Islet of Langerhans (tissue), 1 donor: ENCODE results near the gene SLK.

Source experiments
- FAIRE-seq: peaks from one replicate; lab custom pipeline; 2011; peaks lifted over from hg19 to GRCh38; lab: Jason Lieb, UNC

The SLK gene

GRCh38 chr10:104054430-104054829, 87.5 kb downstream of the SLK start:
- FAIRE-seq: no peak

- no peak for FAIRE-seq
Observed at GRCh38 chr10:104056619-104057273, 89.8 kb downstream of the SLK start.

GRCh38 chr10:104057717-104058116, 90.8 kb downstream of the SLK start:
- no peak for FAIRE-seq

GRCh38 chr10:104059364-104059763, 92.4 kb downstream of the SLK start:
- no peak for FAIRE-seq

GRCh38 chr10:104061196-104061595, 94.3 kb downstream of the SLK start:
- no peak for FAIRE-seq

GRCh38 chr10:104065748-104066147, 98.8 kb downstream of the SLK start:
- FAIRE-seq: no peak

- FAIRE-seq: no peak
Observed at GRCh38 chr10:104066945-104067344, 100.0 kb downstream of the SLK start.

- FAIRE-seq: no peak
Observed at GRCh38 chr10:104067525-104067924, 100.6 kb downstream of the SLK start.

GRCh38 chr10:104069613-104070012, 102.7 kb downstream of the SLK start:
- no peak for FAIRE-seq

GRCh38 chr10:104072786-104073185, 105.8 kb downstream of the SLK start:
- FAIRE-seq: no peak

- no peak for FAIRE-seq
Observed at GRCh38 chr10:104074505-104074904, 107.6 kb downstream of the SLK start.

- no peak for FAIRE-seq
Observed at GRCh38 chr10:104076743-104077160, 109.8 kb downstream of the SLK start.

- no peak for FAIRE-seq
Observed at GRCh38 chr10:104077247-104077646, 110.3 kb downstream of the SLK start.

- no peak for FAIRE-seq
Observed at GRCh38 chr10:104077663-104078151, 110.8 kb downstream of the SLK start.
